Right ventricle myocardium superior (tissue), 1 donor: ENCODE data around the gene FOXP4. TPM values are rescaled to one million over a fixed set of nuclear protein-coding genes. Genes with fewer than 3 reads are reported as not detected.

ENCODE experiments used
- ATAC-seq: fragments of 200-7000 bp; cut with Tn5 transposase; one replicate; pipeline ENCODE4 v1.9.1; 2020; ENCODE audit warnings: mild to moderate bottlenecking; ENCODE audit not compliant: poor library complexity
- DNase-seq: peaks from one replicate; pipeline ENCODE4 v3.0.0-alpha.2; 2020
- intact Hi-C: fragments of 100-400 bp; cut with DNase I; formaldehyde crosslinking; loops from one replicate; pipeline ENCODE4 v1.11.2; 2022
- total RNA-seq: library from RNA; stranded (reverse); fragmentation: NEBNext Ultra II Directional; extraction: Animal tissue kit (Norgen Biotek cat#: 25700); gene quantifications from one replicate; pipeline ENCODE4 v1.2.1, GENCODE V29; 2021
- donor health status: DM: no; HTN: yes; CAD: no; lungs with severe emphysema.

Gene FOXP4
- total RNA-seq, 1 donor from 2014 or later: 14.4 TPM

DNA sequence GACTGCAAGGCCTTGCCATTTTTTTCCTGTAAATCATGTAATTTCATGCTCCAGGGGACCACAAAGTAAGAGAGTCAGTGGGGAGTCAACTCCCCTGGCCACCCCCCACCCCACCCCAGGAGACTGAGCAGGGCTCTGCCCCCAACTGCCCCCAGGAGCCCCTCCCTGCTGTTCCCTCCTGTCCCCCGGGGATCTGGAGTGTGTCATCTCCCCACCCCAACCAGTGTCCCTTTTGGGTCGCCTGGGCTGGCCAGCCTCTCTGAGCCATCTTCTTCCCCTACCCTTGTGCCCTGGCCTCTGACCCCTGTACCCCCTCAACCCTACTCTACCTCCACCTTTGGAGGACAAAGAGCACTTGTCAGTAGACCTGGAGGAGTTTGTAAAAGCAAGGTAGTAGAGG lies 29.4 kb downstream of the FOXP4 start:
- intact Hi-C loops: no loop called here
- DNase-seq (peak; percentile 17), ATAC-seq (no peak)

DNA sequence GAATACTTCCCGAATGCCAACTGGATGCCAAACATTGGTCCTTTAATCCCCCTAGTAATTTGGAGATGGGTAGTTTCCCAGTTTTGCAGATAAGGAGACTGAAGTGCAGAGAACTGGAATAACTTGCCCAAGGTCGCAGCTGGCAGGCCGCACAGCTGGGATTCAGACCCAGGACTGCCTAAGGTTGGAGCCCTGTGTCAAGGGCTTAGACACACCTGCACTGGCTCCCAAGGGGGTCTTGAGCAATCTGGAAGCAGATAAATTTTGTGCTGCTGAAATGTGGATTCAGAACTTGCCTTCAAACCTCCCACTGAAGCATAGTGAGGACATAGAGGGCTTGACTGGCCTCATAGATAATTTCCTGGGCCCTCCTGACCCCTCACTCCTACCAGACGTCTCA lies 30.5 kb downstream of the FOXP4 start:
- intact Hi-C loops: no loop called here
- no peak for ATAC-seq
- DNase-seq: peak; percentile 15

DNA sequence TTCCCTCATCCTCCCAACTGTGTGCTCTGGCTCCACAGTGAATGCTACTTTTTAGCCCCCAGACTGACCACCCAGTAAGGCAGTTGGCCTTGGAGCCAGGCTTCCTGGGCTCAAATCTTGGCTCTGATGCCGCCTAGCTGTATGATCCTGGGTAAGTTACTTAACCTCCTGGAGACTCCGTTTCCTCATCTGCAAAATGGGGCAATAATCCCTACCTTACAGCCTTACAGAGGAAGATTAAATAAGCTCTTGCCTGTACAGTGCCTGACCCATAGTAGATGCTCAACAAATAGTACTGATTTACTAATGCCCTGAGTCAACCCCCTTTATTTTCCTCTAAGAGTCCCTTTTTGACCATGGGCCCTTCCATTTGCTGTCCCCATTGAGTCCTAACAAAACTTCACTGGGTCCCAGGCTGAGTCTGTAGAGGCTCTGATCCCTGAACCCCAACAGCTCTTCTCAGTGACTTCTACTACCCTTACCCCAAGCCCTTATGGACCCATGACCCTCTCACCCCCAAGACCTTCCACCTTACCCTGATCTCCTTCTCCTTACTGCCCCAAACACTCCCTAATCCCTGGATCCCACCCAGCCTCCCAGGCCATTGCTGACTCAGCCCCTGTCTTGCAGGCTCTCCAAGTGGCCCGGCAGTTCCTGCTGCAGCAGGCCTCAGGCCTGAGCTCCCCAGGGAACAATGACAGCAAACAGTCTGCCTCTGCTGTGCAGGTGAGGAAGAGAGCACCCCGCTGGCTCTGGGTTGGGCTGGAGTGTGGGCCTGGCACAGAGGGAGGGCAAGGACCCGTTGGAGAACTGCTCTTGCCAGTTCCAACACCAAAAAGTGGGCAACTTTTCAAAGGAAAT lies 31.4 kb downstream of the FOXP4 start:
- intact Hi-C loops: no loop called here
- ATAC-seq: peak; percentile 6
- DNase-seq: peak; percentile 43

DNA sequence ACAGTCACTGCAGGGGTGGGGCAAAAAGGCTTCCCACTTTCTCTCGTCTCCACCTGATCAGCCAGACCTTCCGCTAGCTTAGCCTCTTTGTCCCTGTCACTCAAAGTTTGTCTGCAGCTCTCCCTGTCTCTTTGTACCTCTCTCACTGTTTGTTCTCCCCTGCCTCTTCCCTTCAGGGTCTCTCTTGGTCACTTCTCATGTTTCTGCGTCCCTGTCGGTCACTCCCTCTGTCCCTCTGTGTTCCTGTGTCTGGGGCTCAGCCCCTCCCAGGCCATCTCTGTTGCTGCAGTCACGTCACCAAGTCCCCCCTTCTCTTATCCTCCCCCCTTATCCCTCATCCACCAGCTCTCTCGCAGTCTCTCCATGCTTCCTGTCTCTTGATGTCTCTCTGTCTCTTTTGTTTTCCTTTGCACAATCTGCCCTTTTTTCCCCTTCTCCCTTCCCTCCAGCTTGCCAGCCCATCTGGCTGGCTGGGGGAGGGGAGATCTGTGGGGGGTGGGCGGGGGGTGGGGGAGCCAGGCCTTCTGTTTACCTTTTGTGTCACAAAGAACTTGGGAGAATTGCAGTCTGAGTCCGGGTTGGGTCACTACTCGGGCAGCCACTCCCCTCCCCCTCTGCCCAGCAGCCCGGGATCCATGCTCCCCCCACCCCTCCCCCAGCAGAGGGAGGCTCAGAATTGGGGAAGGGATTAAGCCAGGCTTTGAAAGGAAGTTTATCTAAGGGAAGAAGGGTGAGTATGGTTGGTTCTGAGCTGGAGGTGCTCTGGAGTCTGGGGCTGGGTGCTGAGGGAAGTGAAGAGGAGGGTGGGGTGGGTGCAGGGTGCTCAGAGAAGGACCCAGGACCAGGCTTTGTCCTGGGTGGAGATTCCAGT lies 32.3 kb downstream of the FOXP4 start:
- ATAC-seq (peak; percentile 26), DNase-seq (no peak)
- intact Hi-C loops: no loop called here

DNA sequence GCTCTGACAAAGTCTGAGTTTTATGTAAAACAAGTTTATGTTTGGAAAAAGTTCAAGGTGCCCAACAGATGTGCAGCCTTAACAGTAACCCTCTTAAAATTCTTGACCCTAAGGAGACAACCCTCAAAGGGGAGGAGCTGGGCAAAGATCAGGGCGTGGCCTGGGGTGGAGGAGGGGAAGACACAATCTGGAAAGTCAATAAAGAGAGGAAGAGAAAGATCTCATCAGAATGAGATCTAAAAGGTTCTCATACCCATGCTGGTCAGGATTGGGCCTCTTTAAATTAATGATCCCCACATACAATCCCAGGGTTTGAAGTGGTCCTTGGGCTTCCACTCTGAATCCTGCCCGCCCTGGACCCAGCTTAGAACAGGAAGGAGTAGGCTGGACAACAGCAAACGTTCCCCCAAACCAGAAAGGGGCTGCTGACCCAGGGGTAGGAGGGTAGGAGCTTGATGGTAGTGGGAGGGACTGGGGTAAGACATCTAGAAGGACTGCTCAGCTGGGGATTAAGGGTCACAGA lies 33.0 kb downstream of the FOXP4 start:
- intact Hi-C loops: no loop called here
- DNase-seq (peak; percentile 10), ATAC-seq (no peak)

DNA sequence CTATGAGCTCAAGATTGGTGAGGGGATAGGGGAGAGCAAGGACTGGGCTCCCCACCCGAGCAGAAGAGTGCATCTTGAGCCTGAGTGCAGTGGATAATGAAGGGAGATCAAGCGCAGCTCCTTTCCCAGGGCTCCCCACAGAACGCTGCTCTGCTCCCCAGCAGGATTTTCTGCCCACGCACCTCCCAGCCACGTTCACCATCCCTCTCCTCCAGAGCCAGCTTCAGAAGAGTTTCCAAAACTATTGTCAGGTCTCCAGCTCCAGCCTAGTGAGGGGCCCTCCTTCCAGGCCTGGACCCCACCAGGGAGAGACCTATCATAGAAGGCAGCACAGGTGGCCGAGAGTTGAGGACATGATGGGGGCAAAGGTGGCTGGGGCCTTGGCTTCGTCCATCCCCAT lies 34.5 kb downstream of the FOXP4 start:
- intact Hi-C loops: no loop called here
- peak; percentile 11 for DNase-seq
- no peak for ATAC-seq

DNA sequence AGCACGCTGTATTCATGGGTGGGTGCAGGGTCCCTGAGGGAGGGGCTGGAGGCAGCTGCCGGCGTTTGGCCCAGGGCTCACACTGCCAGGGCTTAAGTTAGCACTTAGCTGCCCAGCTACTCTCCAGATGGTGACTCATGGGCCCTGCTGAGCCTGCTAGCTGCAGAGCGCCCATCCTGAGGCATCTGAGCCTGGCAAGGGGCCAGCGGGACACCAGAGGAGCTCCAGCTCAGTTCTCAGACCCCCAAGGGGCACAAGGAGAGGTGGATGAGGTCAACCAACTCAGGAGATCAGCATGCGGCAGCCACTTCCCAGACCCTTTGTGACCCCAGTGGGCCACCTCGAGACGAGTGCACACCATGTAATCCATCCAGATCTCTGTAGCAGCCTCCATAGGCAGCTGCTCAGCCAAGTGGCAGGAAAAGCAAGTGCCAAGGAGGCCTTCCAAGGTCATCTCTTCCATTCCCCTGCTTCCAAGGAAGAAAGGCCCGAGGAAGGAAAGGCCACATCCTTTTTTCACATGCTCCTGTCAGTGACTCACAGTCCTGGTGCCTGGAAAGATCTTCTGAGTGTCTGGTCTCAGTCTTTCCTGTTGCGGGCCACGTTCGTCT lies 35.3 kb downstream of the FOXP4 start:
- ATAC-seq (peak; percentile 23), DNase-seq (peak; percentile 61)
- intact Hi-C loops: no loop called here

DNA sequence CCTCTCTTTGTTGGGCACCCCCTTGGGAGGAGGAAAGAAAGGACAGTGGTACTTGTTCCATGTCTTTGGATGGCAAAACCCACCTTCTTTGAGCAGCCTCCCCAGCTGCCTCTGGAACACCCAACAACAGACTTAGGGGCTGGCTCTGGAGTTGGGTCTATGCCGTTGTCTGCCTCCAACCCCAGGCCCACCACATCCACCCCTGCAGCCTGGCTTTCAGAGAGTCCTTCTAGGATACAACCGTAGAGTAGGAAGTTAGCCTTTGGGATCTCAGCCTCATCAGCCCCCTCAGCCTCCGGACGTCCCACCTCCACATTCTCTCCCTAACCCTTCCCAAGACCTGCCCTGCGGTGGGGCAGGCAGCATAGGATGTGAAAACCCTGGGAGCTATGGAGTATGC lies 36.4 kb downstream of the FOXP4 start:
- DNase-seq (no peak), ATAC-seq (no peak)
- intact Hi-C loops: no loop called here

DNA sequence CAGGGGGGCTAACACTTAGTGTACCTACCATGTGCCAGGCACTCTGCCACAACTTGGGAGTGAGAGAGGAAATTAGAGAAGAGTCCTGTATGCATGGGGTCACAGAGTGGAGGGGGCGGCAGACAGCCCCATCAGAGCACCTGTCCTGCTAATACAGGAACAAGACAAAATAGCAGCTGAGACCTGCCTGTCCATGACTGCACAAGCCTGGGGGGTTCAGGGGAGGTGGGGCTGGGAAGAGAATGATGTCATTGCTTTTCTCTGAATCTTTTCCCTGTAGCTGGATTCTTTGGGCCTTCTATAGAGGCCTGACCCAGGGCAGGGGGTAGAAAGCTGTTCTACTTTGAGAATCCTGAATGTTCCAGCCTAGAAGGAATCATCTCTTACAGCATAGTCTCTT lies 37.4 kb downstream of the FOXP4 start:
- intact Hi-C loops: no loop called here
- DNase-seq (no peak), ATAC-seq (no peak)

DNA sequence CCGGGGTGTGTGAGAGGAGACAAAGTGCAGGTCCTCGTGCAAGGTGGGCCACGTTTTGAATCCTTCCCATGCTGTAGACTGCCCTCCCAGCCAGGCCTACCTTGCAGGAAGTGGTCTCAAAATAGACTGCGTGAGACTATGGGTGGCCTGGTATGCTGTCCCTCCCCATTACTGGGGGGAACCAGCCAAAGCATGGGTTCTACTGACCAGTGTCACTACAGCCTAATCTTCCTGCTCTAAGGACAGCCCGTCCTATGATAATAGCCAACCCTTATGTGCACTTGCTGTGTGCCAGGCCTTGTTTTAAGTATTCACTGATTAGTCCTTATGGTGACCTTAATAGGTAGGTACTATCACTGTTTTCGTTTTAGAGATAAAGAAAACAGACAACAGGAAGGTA lies 38.0 kb downstream of the FOXP4 start:
- intact Hi-C loops: no loop called here
- DNase-seq: no peak
- peak; percentile 47 for ATAC-seq

DNA sequence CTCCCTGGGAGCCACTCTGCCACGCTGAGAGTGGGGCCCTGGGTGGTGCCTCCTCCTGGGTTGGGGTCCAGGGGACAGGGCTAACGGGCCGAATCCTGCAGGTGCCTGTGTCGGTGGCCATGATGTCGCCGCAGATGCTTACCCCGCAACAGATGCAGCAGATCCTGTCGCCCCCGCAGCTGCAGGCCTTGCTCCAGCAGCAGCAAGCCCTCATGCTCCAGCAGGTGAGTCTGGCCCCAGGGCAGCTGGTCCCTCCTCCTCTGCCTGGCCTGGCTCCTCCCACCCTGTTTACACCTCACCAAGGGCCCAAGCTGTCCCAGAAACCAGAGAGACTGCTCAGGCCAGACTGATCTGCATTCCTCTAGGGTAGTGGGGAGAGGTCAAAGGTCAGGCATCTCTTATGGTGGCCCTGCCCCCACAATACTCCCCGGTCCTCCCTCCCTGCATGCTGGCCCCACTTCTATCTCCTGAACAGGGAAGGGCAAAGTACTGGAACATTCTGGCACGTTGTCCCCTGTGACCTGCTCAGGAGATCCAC lies 38.6 kb downstream of the FOXP4 start:
- ATAC-seq: peak; percentile 47
- intact Hi-C loops: no loop called here
- DNase-seq: no peak

DNA sequence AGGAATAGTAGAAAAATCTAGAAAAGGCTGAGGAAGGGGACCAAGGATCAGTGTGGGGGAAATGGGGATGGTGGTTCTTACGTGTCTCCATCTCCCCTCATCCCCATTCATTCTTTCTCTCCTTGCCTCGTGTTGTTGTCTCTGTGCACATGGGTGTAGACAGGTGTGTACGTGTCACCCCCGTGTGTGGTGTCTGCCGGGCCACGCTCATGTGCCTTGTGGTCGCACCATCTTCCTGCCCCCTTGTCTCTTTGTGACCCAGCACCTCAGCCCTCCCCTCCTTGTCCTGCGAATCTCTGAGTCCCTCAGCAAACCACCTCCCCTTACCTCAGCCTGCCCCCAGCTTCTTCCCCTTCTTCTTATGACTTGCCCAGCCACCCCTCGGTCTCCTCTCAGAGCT lies 39.4 kb downstream of the FOXP4 start:
- DNase-seq (no peak), ATAC-seq (no peak)
- intact Hi-C loops: no loop called here

DNA sequence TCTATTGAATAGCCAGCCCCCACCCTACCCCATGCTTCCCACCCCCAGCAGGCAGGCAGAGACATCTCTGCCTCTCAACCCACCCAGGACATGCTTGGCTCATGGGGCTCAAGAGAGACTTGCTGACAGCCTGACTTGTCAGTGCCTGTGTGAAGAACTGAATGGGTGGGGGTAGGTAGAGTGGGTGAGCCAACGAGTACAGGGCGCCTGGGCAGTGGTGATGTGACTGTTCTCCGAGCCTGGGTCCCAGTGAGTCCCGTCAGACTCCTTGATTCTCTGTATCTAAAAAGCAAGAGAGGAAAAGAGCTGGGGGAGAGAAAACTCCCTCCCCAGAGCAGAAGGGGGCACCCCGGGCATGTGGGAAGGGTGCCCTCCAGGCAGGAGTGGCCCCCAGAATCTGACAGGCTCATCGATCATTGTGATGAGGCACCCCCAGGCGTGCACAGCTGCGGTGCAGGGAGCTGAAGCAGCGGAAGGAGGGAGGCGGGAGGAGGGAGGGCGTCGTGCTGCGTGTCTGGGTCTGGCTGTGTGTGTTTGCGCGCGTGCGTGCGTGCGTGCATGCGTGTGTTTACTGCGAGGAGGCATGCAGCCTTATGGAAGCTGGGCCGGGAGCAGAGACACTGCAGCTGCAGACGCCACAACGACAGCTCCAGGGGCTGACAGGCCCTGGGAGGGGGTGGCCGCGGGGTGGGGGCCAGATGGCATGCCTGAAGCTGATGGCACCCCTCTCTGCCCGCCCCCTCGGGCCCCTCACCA lies 40.2 kb downstream of the FOXP4 start:
- DNase-seq (no peak), ATAC-seq (no peak)
- intact Hi-C loops: no loop called here

DNA sequence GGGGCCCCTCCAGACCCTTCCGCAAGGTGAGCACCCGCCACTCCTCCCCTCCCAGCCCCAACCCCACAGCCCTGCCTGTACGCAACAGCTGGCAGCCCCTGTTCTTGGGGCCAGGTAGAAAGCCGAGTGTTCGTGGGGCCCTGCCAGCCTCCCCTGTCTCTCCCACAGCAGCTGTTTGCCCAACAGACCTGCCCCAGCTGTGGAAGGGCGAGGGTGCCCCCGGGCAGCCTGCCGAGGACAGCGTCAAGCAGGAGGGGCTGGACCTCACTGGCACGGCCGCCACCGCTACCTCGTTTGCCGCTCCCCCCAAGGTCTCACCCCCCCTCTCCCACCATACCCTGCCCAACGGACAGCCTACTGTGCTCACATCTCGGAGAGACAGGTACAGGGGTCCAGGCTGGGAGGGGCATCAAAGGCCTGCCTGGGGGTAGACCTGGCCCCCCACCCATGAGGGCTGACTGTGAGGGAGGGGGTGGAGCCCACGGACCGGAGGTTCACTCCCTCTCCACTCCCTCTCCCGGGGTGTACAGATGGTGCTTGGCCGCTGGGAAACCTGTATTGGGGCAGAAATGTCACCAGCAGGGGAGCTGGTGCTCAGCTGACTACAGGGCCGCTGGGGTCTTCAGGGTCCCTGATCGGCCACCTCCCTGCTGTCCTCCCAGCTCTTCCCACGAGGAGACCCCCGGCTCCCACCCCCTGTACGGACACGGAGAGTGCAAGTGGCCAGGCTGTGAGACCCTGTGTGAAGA lies 41.1 kb downstream of the FOXP4 start:
- no peak for ATAC-seq
- no peak for DNase-seq
- intact Hi-C loops: no loop called here

DNA sequence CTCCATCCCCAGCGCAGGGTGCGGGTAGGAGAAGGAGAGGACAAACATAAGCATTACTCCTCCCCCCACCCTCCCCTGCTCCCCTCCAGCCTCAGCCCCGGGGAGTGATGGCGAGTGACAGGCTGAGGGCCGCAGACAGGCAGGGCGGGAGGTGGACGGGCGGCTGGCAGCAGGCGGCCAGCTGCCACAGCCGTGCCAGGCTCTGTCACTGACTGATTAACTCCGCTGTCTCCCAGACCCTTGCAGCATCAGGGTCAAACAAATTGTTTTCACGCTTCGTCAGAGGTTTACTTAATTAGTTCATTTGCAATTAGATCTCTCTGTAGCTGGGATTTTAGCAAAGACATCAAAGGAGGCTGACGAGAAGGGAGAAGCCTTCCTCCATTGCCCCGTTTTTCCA lies 41.9 kb downstream of the FOXP4 start:
- ATAC-seq (no peak), DNase-seq (no peak)
- intact Hi-C loops: no loop called here

DNA sequence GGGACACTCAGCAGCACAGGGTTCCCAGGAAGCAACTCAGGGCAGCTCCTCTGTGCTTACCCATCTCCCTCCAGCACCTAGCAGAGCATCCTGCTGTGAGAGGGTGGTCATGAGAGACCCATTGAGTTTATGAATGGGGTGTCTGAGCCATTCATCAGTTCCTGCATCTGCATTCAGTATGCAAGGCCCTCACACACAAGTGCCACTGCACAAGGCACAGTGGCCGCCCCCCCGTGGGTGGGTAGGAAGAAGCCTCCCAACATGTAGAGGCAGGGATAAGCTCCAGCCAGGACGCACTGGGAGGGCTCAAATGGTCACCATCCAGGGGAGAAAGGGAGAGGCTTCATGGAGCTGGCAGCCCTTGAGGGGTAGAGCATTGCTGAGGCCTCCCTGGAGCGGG lies 43.0 kb downstream of the FOXP4 start:
- intact Hi-C loops: no loop called here

More for the DNA sequence above, 43.0 kb downstream of the FOXP4 start:
- no peak for ATAC-seq
- DNase-seq: no peak
